Immature natural killer cell (primary cell): ENCODE results near the gene GOLGA8K. TPM values are rescaled to one million over a fixed set of nuclear protein-coding genes. Genes with fewer than 3 reads are reported as not detected.
"Not testable (repeated sequence)": the region's sequence is repeated elsewhere in the genome, so short reads cannot be mapped to it uniquely, and the experiment has no call there.

Experiments
- DNase-seq, 3 donors: peaks; one replicate each; pipeline ENCODE4 v3.0.0; 2022; ENCODE audit warnings: mixed read lengths in 1 of 3
- H3K27ac Mint-ChIP-seq, 6 donors: one replicate each; pipeline ENCODE4 v1.8.0; 2020; ENCODE audit warnings: mixed read lengths in 6 of 6, mild to moderate bottlenecking in 5 of 6, inconsistent platforms in 4 of 6, moderate library complexity in 3 of 6
- H3K27me3 Mint-ChIP-seq, 3 donors: one replicate each; pipeline ENCODE4 v1.8.0; 2020 to 2021; ENCODE audit warnings: low read depth in 3 of 3, mild to moderate bottlenecking in 3 of 3, mixed read lengths in 3 of 3, moderate library complexity in 3 of 3, inconsistent platforms in 1 of 3
- H3K36me3 Mint-ChIP-seq, 3 donors: one replicate each; pipeline ENCODE4 v1.8.0; 2020; ENCODE audit warnings: mixed read lengths in 3 of 3, inconsistent platforms in 2 of 3, mild to moderate bottlenecking in 2 of 3
- H3K4me1 Mint-ChIP-seq, 2 donors: one replicate each; pipeline ENCODE4 v1.8.0; 2020; ENCODE audit warnings: inconsistent platforms in 2 of 2, mild to moderate bottlenecking in 2 of 2, mixed read lengths in 2 of 2, moderate library complexity in 1 of 2
- H3K4me3 Mint-ChIP-seq, 5 donors: one replicate each; pipeline ENCODE4 v1.8.0; 2020; ENCODE audit warnings: mild to moderate bottlenecking in 5 of 5, mixed read lengths in 5 of 5, inconsistent platforms in 3 of 5, moderate library complexity in 3 of 5
- H3K9me3 Mint-ChIP-seq, 6 donors: one replicate each; pipeline ENCODE4 v1.8.0; 2020; ENCODE audit warnings: mild to moderate bottlenecking in 6 of 6, mixed read lengths in 6 of 6, inconsistent platforms in 4 of 6, moderate library complexity in 3 of 6
- polyA plus RNA-seq, 3 donors: library from polyadenylated mRNA; unstranded; fragments of 300-500 nt; fragmentation: Illumina TruSeq; gene quantifications; one replicate each; pipeline ENCODE4 v1.2.3, GENCODE V29; 2021

Gene GOLGA8K
- polyA plus RNA-seq, 3 donors from 2014 or later = not detected

DNA sequence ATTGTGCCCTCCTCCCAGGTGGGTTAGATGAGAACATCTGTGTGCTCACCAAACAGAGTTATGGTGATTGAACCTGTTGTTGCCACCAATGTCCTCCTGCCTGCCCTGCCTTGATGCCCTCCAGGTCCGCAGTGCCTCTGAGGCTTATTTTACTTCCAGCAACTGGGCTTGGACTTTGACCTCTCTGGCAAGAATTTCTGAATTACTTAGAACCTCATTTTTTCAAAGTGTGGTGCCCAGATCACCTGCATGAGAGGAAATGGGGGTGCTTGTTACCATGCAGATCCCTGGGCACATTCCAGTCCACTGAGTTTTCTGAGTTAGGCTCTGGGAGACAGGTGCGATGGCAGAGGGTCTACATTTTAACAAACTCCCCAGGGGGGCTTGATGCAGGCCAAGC lies 33.0 kb downstream of the GOLGA8K start:
- H3K36me3 Mint-ChIP-seq, H3K4me3 Mint-ChIP-seq, H3K27me3 Mint-ChIP-seq, H3K27ac Mint-ChIP-seq, DNase-seq, H3K4me1 Mint-ChIP-seq, H3K9me3 Mint-ChIP-seq: not testable (repeated sequence)

DNA sequence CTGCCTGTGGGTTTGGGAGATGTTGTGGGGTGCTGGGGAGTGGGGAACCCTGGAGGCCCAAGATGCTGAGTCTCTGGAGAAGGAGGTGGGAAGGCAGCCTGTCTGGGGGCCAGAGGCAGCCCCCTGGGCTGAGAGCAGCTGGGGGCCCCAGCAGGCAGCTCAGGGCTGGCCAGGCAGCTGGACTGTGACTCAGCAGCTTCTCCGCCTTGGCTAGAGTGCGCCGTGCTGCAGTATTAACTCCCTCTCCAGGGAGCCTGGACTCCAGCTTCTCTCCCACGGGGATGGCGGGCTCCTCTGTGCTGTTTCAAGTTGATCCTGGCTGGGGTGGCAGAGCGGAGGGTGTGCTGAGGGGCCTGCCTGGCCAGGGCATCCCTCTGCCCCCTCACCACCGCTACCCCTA lies 36.6 kb downstream of the GOLGA8K start:
- not testable (repeated sequence) for H3K4me3 Mint-ChIP-seq, H3K27me3 Mint-ChIP-seq, H3K4me1 Mint-ChIP-seq, H3K9me3 Mint-ChIP-seq, H3K27ac Mint-ChIP-seq, H3K36me3 Mint-ChIP-seq, DNase-seq

DNA sequence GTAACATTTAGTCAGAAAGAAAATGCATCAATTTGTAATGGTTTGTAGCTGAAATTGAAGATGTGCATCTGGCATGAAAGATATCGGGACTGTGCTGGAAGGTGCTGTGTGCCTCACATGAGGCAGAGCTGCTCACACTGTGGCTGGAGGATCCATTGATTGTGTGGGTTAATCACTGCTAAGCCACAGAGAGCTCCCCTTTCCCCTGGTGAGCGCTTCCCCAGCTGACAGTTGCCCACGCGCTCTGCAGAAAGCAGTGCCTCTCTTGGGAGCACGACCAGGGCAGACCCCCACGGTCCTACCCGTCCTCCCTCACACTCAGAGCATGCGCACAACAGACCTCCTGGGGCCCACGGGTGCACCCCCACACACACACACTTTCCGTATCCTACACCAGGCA lies 37.1 kb downstream of the GOLGA8K start:
- H3K27ac Mint-ChIP-seq, DNase-seq, H3K27me3 Mint-ChIP-seq, H3K9me3 Mint-ChIP-seq, H3K4me3 Mint-ChIP-seq, H3K4me1 Mint-ChIP-seq, H3K36me3 Mint-ChIP-seq: not testable (repeated sequence)

- not testable (repeated sequence) for H3K36me3 Mint-ChIP-seq, H3K9me3 Mint-ChIP-seq, H3K4me3 Mint-ChIP-seq, H3K27ac Mint-ChIP-seq, H3K4me1 Mint-ChIP-seq, H3K27me3 Mint-ChIP-seq
- DNase-seq = peak in 2 of 3 donors; percentile 34 to 61
These were observed 38.1 kb downstream of the GOLGA8K start for GRCh38 chr15:32364944-32365343.

DNA sequence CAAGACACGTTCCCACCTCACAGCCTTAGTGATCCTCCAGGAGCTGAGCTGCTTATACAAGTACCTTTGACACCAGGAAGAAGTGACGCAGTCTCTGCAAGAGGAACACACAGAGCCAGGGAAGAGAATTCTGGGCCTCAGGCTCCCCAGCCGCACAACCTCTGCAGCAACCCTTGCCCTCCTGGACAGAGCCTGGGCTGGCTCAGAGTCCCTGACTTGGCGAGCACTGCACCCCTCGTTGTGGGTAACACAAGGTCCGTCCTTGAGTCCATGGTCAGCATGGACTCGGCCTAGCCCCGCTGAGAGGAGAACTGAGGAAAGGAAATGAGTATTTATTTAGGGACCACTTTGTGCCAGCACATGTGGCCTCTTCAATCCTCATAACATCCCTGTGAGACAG lies 39.6 kb downstream of the GOLGA8K start:
- H3K9me3 Mint-ChIP-seq, H3K27ac Mint-ChIP-seq, H3K4me1 Mint-ChIP-seq, DNase-seq, H3K27me3 Mint-ChIP-seq, H3K36me3 Mint-ChIP-seq, H3K4me3 Mint-ChIP-seq: not testable (repeated sequence)

DNA sequence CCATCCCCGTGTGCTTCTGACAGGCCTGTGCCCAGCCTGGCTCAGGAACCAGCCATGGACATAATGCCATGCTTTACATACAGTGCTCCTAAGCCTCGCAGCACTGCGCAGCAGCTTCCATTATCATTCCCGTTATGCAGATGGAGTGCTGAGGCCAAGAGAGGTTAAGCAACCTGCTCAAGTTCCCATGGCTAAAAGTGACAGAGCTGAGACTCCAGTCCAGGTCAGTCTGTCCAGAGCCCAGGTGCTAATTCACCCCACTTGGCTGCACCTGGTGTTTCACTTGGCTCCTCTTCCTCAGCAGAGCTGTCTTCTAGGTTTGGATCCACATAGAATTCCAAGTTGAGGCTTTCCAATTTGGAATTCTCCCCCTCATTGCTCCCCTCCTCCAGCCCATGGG lies 41.4 kb downstream of the GOLGA8K start:
- H3K9me3 Mint-ChIP-seq, H3K27me3 Mint-ChIP-seq, H3K4me3 Mint-ChIP-seq, H3K27ac Mint-ChIP-seq, H3K36me3 Mint-ChIP-seq, H3K4me1 Mint-ChIP-seq, DNase-seq: not testable (repeated sequence)

- not testable (repeated sequence) for H3K27ac Mint-ChIP-seq, H3K4me3 Mint-ChIP-seq, DNase-seq, H3K36me3 Mint-ChIP-seq, H3K4me1 Mint-ChIP-seq, H3K27me3 Mint-ChIP-seq, H3K9me3 Mint-ChIP-seq
These were observed 44.6 kb downstream of the GOLGA8K start for GRCh38 chr15:32358462-32358861.

DNA sequence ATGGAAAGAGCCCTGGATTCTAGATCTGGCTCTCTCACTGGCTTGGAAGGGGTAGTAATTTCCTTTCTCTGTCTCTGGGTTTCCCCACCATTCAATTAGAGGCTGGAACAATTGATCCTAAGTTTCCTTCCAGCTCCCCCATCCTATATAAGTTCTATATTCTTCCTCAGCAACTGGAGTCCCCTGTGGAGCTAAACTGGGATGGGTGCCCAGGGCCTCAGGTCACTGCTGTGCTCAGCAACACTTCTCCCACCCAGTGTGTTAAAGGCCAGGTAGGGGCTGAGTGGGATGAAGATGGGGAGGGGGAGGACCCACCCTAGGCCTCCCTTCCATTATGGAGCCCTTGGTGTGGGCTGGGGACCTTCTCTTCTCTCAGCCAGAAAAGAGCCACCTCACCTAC lies 46.2 kb downstream of the GOLGA8K start:
- not testable (repeated sequence) for H3K36me3 Mint-ChIP-seq, H3K4me3 Mint-ChIP-seq, H3K4me1 Mint-ChIP-seq, H3K27ac Mint-ChIP-seq, H3K27me3 Mint-ChIP-seq, H3K9me3 Mint-ChIP-seq, DNase-seq

DNA sequence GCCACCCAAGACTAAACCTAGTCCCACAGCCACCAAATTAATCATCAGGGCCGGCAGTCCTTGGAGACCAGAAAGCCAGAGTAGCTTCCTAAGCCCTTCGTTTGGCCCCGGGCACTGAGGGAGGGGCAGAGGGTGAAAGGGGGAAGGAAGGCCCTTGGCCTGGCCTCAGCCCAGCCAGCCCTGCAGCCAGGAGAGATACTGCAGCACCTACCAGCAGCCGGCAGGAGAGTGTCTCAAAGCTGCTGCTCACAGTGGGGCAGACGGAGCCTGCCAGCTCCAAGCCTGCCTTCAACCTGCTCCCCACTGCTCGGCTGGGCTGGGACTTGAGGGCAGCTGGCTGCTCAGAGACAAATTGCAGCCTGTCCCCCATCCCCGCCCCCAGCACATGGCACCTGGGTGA lies 50.3 kb downstream of the GOLGA8K start:
- H3K4me1 Mint-ChIP-seq, H3K27me3 Mint-ChIP-seq, H3K4me3 Mint-ChIP-seq, DNase-seq, H3K27ac Mint-ChIP-seq, H3K9me3 Mint-ChIP-seq, H3K36me3 Mint-ChIP-seq: not testable (repeated sequence)

DNA sequence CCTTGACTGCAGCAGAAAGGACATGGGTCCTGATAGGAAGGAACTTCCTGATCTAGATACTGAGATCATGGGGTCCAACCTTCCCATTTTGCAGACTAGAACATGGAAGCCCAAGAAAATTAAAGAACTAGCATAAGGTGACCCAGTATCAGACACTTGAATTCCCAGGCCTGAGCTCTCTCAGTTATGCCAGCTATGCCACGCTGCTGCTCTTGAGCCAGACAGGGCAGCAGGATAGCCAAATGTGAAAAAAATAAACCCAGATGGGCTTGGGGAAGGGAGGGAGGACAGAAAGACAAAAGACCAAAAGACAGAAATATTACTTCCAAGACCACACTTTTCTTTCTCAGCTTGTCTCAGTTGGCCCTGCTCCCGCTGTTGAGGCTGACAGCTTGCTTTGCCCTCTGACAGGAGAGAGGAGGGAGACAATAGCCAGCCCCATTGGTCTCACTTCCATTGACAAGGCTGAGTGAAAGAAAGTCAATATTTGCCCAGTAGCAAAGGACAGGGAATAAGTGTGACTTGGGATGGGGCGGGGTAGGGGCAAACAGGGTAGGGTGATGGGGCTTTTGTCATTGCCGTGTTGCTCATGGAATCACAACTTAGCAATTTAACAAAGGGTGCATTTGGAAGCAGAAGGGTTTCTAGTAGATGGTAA lies 52.4 kb downstream of the GOLGA8K start:
- not testable (repeated sequence) for H3K27me3 Mint-ChIP-seq, H3K9me3 Mint-ChIP-seq, H3K36me3 Mint-ChIP-seq, DNase-seq, H3K4me3 Mint-ChIP-seq, H3K4me1 Mint-ChIP-seq, H3K27ac Mint-ChIP-seq

- not testable (repeated sequence) for H3K9me3 Mint-ChIP-seq, H3K36me3 Mint-ChIP-seq
These were observed 56.1 kb downstream of the GOLGA8K start for GRCh38 chr15:32347037-32347436.

DNA sequence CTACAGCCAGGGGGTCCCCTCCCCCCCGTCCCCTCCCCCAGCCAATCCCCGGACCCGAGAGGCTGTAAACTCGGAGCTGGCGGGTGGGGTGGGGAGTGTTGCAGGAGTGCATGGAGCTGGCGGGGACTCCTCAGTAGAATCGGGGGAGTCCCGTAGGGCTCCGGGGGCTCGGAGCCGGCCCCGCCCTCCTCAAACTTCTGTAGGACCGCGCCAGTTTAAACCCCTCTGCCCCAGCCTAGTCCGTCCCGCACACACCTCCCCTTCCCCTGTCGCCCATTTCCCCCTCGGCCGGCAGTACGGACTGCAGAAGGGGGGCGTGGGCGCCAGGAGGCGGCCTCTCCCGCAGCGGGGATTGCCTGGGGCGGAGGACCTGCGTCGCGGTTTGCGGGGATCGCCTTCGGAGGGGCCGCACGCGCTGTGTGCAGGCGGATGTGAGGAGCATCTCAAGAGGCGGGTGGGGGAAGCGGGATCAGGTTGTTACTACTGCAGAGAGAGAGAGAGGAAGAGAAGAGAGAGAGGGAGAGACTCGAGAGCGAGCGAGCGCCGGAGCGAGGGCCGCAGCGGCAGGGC lies 57.0 kb downstream of the GOLGA8K start:
- H3K27me3 Mint-ChIP-seq, H3K9me3 Mint-ChIP-seq, DNase-seq, H3K4me1 Mint-ChIP-seq, H3K36me3 Mint-ChIP-seq, H3K27ac Mint-ChIP-seq: not testable (repeated sequence)
- peak overlapping the region in 1 of 5 donors; percentile 59 for H3K4me3 Mint-ChIP-seq

More at GRCh38 chr15:32347037-32347436, 56.1 kb downstream of the GOLGA8K start:
- not testable (repeated sequence) for H3K27ac Mint-ChIP-seq, H3K4me3 Mint-ChIP-seq, H3K27me3 Mint-ChIP-seq, DNase-seq, H3K4me1 Mint-ChIP-seq

- not testable (repeated sequence) for H3K36me3 Mint-ChIP-seq, H3K27ac Mint-ChIP-seq, H3K27me3 Mint-ChIP-seq, H3K9me3 Mint-ChIP-seq, DNase-seq, H3K4me1 Mint-ChIP-seq
- H3K4me3 Mint-ChIP-seq = peak overlapping the region; percentile 40 to 58 (median 46)
These were observed 59.2 kb downstream of the GOLGA8K start for GRCh38 chr15:32343921-32344320.
